Tibial nerve (tissue), 4 donors: ENCODE data around the gene SINHCAF. TPM values are rescaled to one million over a fixed set of nuclear protein-coding genes. Genes with fewer than 3 reads are reported as not detected.

Experiments used
- DNase-seq, 2 donors: peaks; one replicate each; pipeline ENCODE4 v3.0.0-alpha.2; 2019; ENCODE audit warnings: low spot score in 2 of 2
- H3K27ac ChIP-seq, 4 donors: fragments of 200-600 bp; sonication (generic) in 3 of 4; one replicate each; pipeline ENCODE4 v1.5.1; 2017 to 2019; ENCODE audit warnings: mild to moderate bottlenecking in 1 of 4
- H3K27me3 ChIP-seq, 2 donors: fragments of 200-600 bp; sonication (generic) in 1 of 2; one replicate each; pipeline versions ENCODE4 v1.5.1 to v1.6.0; 2017 to 2019
- H3K36me3 ChIP-seq, 3 donors: fragments of 200-600 bp; sonication (generic); one replicate each; pipeline ENCODE4 v1.5.1; 2018 to 2019
- H3K4me1 ChIP-seq, 4 donors: fragments of 200-600 bp; sonication (generic) in 3 of 4; one replicate each; pipeline ENCODE4 v1.5.1; 2017 to 2019
- H3K4me3 ChIP-seq, 4 donors: fragments of 200-600 bp; sonication (generic) in 3 of 4; one replicate each; pipeline ENCODE4 v1.5.1; 2017 to 2019; ENCODE audit warnings: mild to moderate bottlenecking in 1 of 4, moderate library complexity in 1 of 4
- H3K9me3 ChIP-seq, 4 donors: fragments of 200-600 bp; sonication (generic) in 3 of 4; one replicate each; pipeline ENCODE4 v1.5.1; 2017 to 2019
- CTCF ChIP-seq, 5 experiments: fragments of 200-600 bp in 3 of 5; fragments of 450-650 bp in 2 of 5; sonication (generic) in 3 of 5; IDR thresholded peaks; one replicate each; pipeline ENCODE4 v1.5.1; 2016 to 2019; ENCODE audit warnings: antibody characterized with exemption in 5 of 5, mild to moderate bottlenecking in 3 of 5, moderate library complexity in 2 of 5
- EP300 ChIP-seq, 2 donors: sonication (generic); formaldehyde crosslinking; IDR thresholded peaks; one replicate each; pipeline ENCODE4 v1.6.1; 2017; ENCODE audit warnings: antibody characterized with exemption in 2 of 2, mild to moderate bottlenecking in 1 of 2
- POLR2A ChIP-seq, 2 donors: fragments of 450-650 bp; IDR thresholded peaks; one replicate each; pipeline ENCODE4 v1.6.1; 2017; ENCODE audit warnings: antibody characterized with exemption in 2 of 2, mild to moderate bottlenecking in 2 of 2, moderate library complexity in 2 of 2
- WGBS, 2 donors: methylation state at CpG; one replicate each; pipeline ENCODE4 v1.1.5; 2018; 5-methylcytosine and 5-hydroxymethylcytosine counted together
- total RNA-seq, 4 donors: library from RNA; depleted of rRNA; stranded (reverse); fragments of >200 nt; gene quantifications; one replicate each; pipeline ENCODE4 v1.1.0, GENCODE V29; 2016

SINHCAF gene
- total RNA-seq, 4 donors from 2014 or later, result 7.5 to 18.6 (median 10.5) TPM

GRCh38 chr12:31368666-31369361, 42.9 kb upstream of the SINHCAF start:
- Histone ChIP-seq H3K27me3 (no peaks in the 10 kb centered on the region), H3K27ac (no peak overlapping the region), H3K4me3 (no peak overlapping the region), H3K4me1 (peaks cover 0 to 25% (median 7%) of the 10 kb centered on the region in 4 donors), H3K9me3 (no peaks in the 10 kb centered on the region), H3K36me3 (no peaks in the 10 kb centered on the region)
- 41 to 46% methylated on average over 8 of the region's 8 CpGs for WGBS, 2 donors
- DNase-seq, result no peak
- TF ChIP-seq EP300 (IDR thresholded peaks at IDR 0.05) (no peak), POLR2A (IDR thresholded peaks at IDR 0.05) (no peak), CTCF (IDR thresholded peaks at IDR 0.05) (no peak)

GRCh38 chr12:31366104-31366621, 40.2 kb upstream of the SINHCAF start:
- H3K4me1 ChIP-seq, result peaks cover 0 to 31% (median 7%) of the 10 kb centered on the region in 4 donors
- no peak overlapping the region for H3K27ac ChIP-seq
- H3K36me3 ChIP-seq, result no peaks in the 10 kb centered on the region
- no peaks in the 10 kb centered on the region for H3K9me3 ChIP-seq
- no peak for DNase-seq
- 88% methylated on average over 11 of the region's 11 CpGs for WGBS, 2 donors
- H3K27me3 ChIP-seq, result no peaks in the 10 kb centered on the region
- H3K4me3 ChIP-seq, result no peak overlapping the region
- TF ChIP-seq POLR2A (IDR thresholded peaks at IDR 0.05) (no peak), EP300 (IDR thresholded peaks at IDR 0.05) (no peak), CTCF (IDR thresholded peaks at IDR 0.05) (no peak)

GRCh38 chr12:31363831-31364230, 37.9 kb upstream of the SINHCAF start:
- Histone ChIP-seq H3K9me3 (no peaks in the 10 kb centered on the region), H3K36me3 (no peaks in the 10 kb centered on the region), H3K4me1 (peaks cover 0 to 11% (median 0%) of the 10 kb centered on the region in 4 donors), H3K4me3 (no peak overlapping the region), H3K27ac (no peak overlapping the region), H3K27me3 (no peaks in the 10 kb centered on the region)
- no peak for DNase-seq
- TF ChIP-seq CTCF (IDR thresholded peaks at IDR 0.05) (no peak), POLR2A (IDR thresholded peaks at IDR 0.05) (no peak), EP300 (IDR thresholded peaks at IDR 0.05) (no peak)
- 88 to 97% methylated on average over 2 of the region's 2 CpGs for WGBS, 2 donors

GRCh38 chr12:31363416-31363809, 37.5 kb upstream of the SINHCAF start:
- TF ChIP-seq POLR2A (IDR thresholded peaks at IDR 0.05), result no peak
- TF ChIP-seq EP300 (IDR thresholded peaks at IDR 0.05), result no peak
- TF ChIP-seq CTCF (IDR thresholded peaks at IDR 0.05), result no peak
- no peak for DNase-seq
- peaks cover 0 to 9% (median 0%) of the 10 kb centered on the region in 4 donors for H3K4me1 ChIP-seq
- peak overlapping the region in 1 of 4 donors; percentile 12 for H3K27ac ChIP-seq
- WGBS, 2 donors, result 63 to 64% methylated on average over 6 of the region's 6 CpGs
- H3K9me3 ChIP-seq, result no peaks in the 10 kb centered on the region
- H3K36me3 ChIP-seq, result no peaks in the 10 kb centered on the region
- no peak overlapping the region for H3K4me3 ChIP-seq
- H3K27me3 ChIP-seq, result no peaks in the 10 kb centered on the region

GRCh38 chr12:31362759-31363415, 36.9 kb upstream of the SINHCAF start:
- Histone ChIP-seq H3K4me3 (no peak overlapping the region), H3K27me3 (no peaks in the 10 kb centered on the region), H3K9me3 (no peaks in the 10 kb centered on the region), H3K36me3 (no peaks in the 10 kb centered on the region), H3K27ac (peak overlapping the region in 1 of 4 donors; percentile 12), H3K4me1 (peaks cover 0 to 9% (median 0%) of the 10 kb centered on the region in 4 donors)
- 37% methylated on average over 6 of the region's 6 CpGs for WGBS, 2 donors
- TF ChIP-seq EP300 (IDR thresholded peaks at IDR 0.05), result no peak
- no peak for TF ChIP-seq CTCF (IDR thresholded peaks at IDR 0.05)
- no peak for TF ChIP-seq POLR2A (IDR thresholded peaks at IDR 0.05)
- peak in 1 of 2 donors; percentile 4 for DNase-seq
